ENCODE results near the gene RPS6KA4. TPM values are rescaled to one million over a fixed set of nuclear protein-coding genes. Genes with fewer than 3 reads are reported as not detected.

Gene RPS6KA4
- total RNA-seq, 1 donor from 2014 or later: 18.7 TPM

GRCh38 chr11:64367931-64368672 lies 9.1 kb downstream of the RPS6KA4 start:
- no peaks in the 10 kb centered on the region for H3K9me3 Mint-ChIP-seq (ENCODE audit: low read depth)
- no peaks in the 10 kb centered on the region for H3K27me3 Mint-ChIP-seq
- no peak for DNase-seq (ENCODE audit: low spot score, unreplicated experiment)
- no peak for TF ChIP-seq CTCF (IDR thresholded peaks at IDR 0.05; ENCODE audit: unreplicated experiment)
- H3K4me3 Mint-ChIP-seq (ENCODE audit: low read depth): no peak overlapping the region
- no peaks in the 10 kb centered on the region for H3K4me1 Mint-ChIP-seq (ENCODE audit: low read depth)
- H3K36me3 Mint-ChIP-seq (ENCODE audit: insufficient read depth): peaks cover 28% of the 10 kb centered on the region
- no peak overlapping the region for H3K27ac Mint-ChIP-seq

GRCh38 chr11:64368673-64369074 lies 9.7 kb downstream of the RPS6KA4 start:
- DNase-seq (ENCODE audit: low spot score, unreplicated experiment): no peak
- no peaks in the 10 kb centered on the region for H3K9me3 Mint-ChIP-seq (ENCODE audit: low read depth)
- H3K27ac Mint-ChIP-seq: no peak overlapping the region
- no peak overlapping the region for H3K4me3 Mint-ChIP-seq (ENCODE audit: low read depth)
- H3K4me1 Mint-ChIP-seq (ENCODE audit: low read depth): no peaks in the 10 kb centered on the region
- H3K27me3 Mint-ChIP-seq: no peaks in the 10 kb centered on the region
- TF ChIP-seq CTCF (IDR thresholded peaks at IDR 0.05; ENCODE audit: unreplicated experiment): no peak
- peaks cover 25% of the 10 kb centered on the region for H3K36me3 Mint-ChIP-seq (ENCODE audit: insufficient read depth)

GRCh38 chr11:64369440-64370421 lies 10.8 kb downstream of the RPS6KA4 start:
- no peaks in the 10 kb centered on the region for H3K9me3 Mint-ChIP-seq (ENCODE audit: low read depth)
- no peak for DNase-seq (ENCODE audit: low spot score, unreplicated experiment)
- no peaks in the 10 kb centered on the region for H3K4me1 Mint-ChIP-seq (ENCODE audit: low read depth)
- H3K27me3 Mint-ChIP-seq: no peaks in the 10 kb centered on the region
- H3K27ac Mint-ChIP-seq: no peak overlapping the region
- H3K36me3 Mint-ChIP-seq (ENCODE audit: insufficient read depth): peaks cover 22% of the 10 kb centered on the region
- no peak overlapping the region for H3K4me3 Mint-ChIP-seq (ENCODE audit: low read depth)
- TF ChIP-seq CTCF (IDR thresholded peaks at IDR 0.05; ENCODE audit: unreplicated experiment): no peak

GRCh38 chr11:64371201-64371600 lies 12.2 kb downstream of the RPS6KA4 start:
- H3K4me3 Mint-ChIP-seq (ENCODE audit: low read depth): no peak overlapping the region
- H3K27ac Mint-ChIP-seq: no peak overlapping the region
- no peaks in the 10 kb centered on the region for H3K4me1 Mint-ChIP-seq (ENCODE audit: low read depth)
- H3K9me3 Mint-ChIP-seq (ENCODE audit: low read depth): no peaks in the 10 kb centered on the region
- H3K27me3 Mint-ChIP-seq: no peaks in the 10 kb centered on the region
- no peak for TF ChIP-seq CTCF (IDR thresholded peaks at IDR 0.05; ENCODE audit: unreplicated experiment)
- DNase-seq (ENCODE audit: low spot score, unreplicated experiment): no peak
- peaks cover 19% of the 10 kb centered on the region for H3K36me3 Mint-ChIP-seq (ENCODE audit: insufficient read depth)

- no peak for DNase-seq (ENCODE audit: low spot score, unreplicated experiment)
- H3K27ac Mint-ChIP-seq: no peak overlapping the region
- H3K4me1 Mint-ChIP-seq (ENCODE audit: low read depth): no peaks in the 10 kb centered on the region
- peaks cover 14% of the 10 kb centered on the region for H3K36me3 Mint-ChIP-seq (ENCODE audit: insufficient read depth)
- no peaks in the 10 kb centered on the region for H3K27me3 Mint-ChIP-seq
- no peaks in the 10 kb centered on the region for H3K9me3 Mint-ChIP-seq (ENCODE audit: low read depth)
- no peak for TF ChIP-seq CTCF (IDR thresholded peaks at IDR 0.05; ENCODE audit: unreplicated experiment)
- H3K4me3 Mint-ChIP-seq (ENCODE audit: low read depth): no peak overlapping the region
Measured at GRCh38 chr11:64372021-64372420, 13.1 kb downstream of the RPS6KA4 start.
